Activated CD8-positive, alpha-beta memory T cell treated with anti-CD3 and anti-CD28 coated beads for 36 hours (primary cell): Measurements from ENCODE around the gene PI4K2A. TPM values are rescaled to one million over a fixed set of nuclear protein-coding genes. Genes with fewer than 3 reads are reported as not detected.

Source experiments
- CTCF ChIA-PET: fragments of 350-600 bp; sonication (Branson Sonifier 250); formaldehyde crosslinking; loops from one replicate; lab custom pipeline; 2021; ENCODE audit warnings: antibody characterized with exemption; lab: Charles Lee
- POLR2A ChIA-PET: fragments of 350-600 bp; sonication (Branson Sonifier 250); formaldehyde crosslinking; loops from one replicate; lab custom pipeline; 2021; ENCODE audit warnings: antibody characterized with exemption; lab: Charles Lee
- total RNA-seq, 2 experiments: library from RNA; stranded (reverse); gene quantifications; one replicate each; pipeline ENCODE4 v1.2.3, GENCODE V29; 2021

PI4K2A gene
- total RNA-seq, 2 experiments from 2014 or later, result 14.6 to 15.0 TPM

GRCh38 chr10:97713826-97714400, 73.4 kb downstream of the PI4K2A start:
- CTCF ChIA-PET, result interaction anchor here (0.5 to 8.1 kb wide), 7 partner anchors 11 to 387 kb away, joined by 3 to 98 read pairs (median 4); partner anchors contain the start of gene ZFYVE27

DNA sequence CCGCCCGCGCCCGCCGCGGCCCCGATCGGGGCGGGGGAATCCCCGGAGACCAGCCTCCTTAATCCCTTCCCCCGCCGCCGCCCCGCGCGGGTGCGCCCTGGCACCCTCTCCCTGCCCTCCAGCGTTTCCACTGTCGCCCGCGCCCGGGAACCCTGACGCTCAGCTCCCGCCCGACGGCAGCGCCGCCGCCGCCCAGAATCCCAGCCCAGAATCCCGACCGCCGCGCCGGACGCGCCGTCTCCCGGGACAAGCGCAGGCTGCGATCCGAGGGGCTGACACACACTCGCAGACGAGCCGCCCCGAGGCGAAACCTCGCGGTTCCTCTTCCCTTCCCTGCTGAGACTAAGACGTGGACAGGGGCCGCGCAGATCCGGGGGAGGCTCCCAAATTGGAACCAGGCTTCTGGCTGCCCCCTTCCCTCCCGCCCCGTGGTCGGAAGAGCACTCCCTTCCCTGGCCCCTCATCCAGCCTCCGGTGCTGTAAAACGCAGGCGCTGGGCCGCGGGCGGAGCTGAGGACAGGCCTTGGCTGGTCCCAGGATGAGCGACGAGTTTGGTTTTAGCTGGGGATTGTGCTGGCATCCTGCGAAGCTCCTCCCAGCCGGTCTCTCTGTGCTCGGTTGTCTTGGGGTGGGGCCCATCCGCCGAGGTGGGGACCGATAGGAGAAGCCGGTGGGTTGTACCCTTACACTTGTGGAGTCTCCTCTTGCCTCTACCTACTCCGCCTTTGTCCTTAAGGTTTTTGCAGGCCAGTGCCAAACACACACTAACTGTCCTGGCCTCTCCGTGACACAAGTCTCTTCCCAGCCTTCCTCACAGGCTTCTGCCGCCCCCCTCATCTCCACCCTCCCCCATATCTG, 74.2 kb downstream of the PI4K2A start:
- ChIA-PET POLR2A (interaction anchor here (1.7 kb wide), 1 partner anchor 22 kb away, joined by 7 read pairs; the partner anchor contains the start of gene ZFYVE27), CTCF (interaction anchor here (1.5 to 8.1 kb wide), 3 partner anchors 11 to 18 kb away, joined by 5 to 98 read pairs (median 22); partner anchors contain the start of gene ZFYVE27)

More at GRCh38 chr10:97713826-97714400, 73.4 kb downstream of the PI4K2A start:
- POLR2A ChIA-PET, result interaction anchor here (0.7 to 1.7 kb wide), 3 partner anchors 9 to 156 kb away, joined by 4 to 7 read pairs (median 4); partner anchors contain the start of gene ZFYVE27

- POLR2A ChIA-PET, result interaction anchor here (1.7 kb wide), 1 partner anchor 21 kb away, joined by 7 read pairs; the partner anchor contains the start of gene ZFYVE27
- CTCF ChIA-PET, result interaction anchor here (1.5 to 8.1 kb wide), 2 partner anchors 10 to 17 kb away, joined by 5 to 98 read pairs; partner anchors contain the start of gene ZFYVE27
Measured at GRCh38 chr10:97715259-97715874, 74.9 kb downstream of the PI4K2A start.

GRCh38 chr10:97717627-97718026, 77.2 kb downstream of the PI4K2A start:
- ChIA-PET CTCF (interaction anchor here (1.1 to 1.5 kb wide), 2 partner anchors 9 to 16 kb away, joined by 3 to 6 read pairs; no protein-coding TSS in a partner anchor), POLR2A (no interaction called here)

DNA sequence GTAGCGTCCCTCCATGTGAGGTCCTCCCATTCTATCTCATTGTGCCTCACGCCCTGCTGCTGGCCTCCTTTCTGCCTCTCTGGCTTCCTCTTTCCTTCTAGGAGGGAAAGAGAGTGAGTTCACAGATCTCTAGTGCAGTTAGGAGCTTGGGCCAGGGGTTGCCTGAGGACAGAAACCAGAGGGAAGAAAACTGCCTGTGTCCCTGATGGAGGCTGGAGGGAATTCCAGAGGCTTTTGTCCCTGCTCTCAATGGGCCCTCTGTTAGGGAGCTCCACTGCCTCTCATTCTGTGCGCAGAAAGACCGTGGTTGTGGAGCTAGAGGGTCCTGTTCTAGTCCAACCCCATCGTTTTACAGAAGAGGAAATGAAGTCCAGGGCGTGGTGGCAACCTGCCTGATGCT, 77.7 kb downstream of the PI4K2A start:
- ChIA-PET CTCF (interaction anchor here (1.1 to 1.7 kb wide), 2 partner anchors 9 kb away, joined by 3 to 8 read pairs; no protein-coding TSS in a partner anchor), POLR2A (no interaction called here)

- CTCF ChIA-PET, result interaction anchor here (1.7 kb wide), 1 partner anchor 9 kb away, joined by 8 read pairs; no protein-coding TSS in a partner anchor
- POLR2A ChIA-PET, result interaction anchor here (0.6 kb wide), 1 partner anchor 150 kb away, joined by 3 read pairs; no protein-coding TSS in a partner anchor
Measured at GRCh38 chr10:97718659-97719142, 78.2 kb downstream of the PI4K2A start.

DNA sequence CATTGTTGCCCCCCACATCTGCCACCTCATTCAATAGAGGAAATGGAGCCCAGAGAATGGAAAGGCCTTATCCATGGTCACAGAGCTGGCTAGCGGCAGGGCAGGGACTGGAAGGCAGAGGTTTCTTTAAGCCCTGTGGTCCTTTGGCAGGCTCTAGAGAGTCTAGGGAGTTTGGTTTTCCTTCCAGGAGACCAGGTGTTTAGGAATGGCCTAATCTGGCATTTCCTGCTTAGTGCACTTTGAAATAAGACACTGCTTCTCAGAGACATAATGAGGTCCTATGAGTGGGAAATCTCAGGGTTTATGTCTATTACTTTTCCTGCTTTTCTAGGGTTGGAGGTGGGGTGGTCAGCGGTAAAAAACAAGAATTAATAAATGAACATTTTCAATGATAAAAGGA, 79.1 kb downstream of the PI4K2A start:
- ChIA-PET CTCF (interaction anchor here (1.1 to 1.7 kb wide), 2 partner anchors 10 to 18 kb away, joined by 3 to 8 read pairs; no protein-coding TSS in a partner anchor), POLR2A (no interaction called here)

GRCh38 chr10:97721871-97722780, 81.7 kb downstream of the PI4K2A start:
- POLR2A ChIA-PET, result no interaction called here
- CTCF ChIA-PET, result interaction anchor here (1.4 kb wide), 1 partner anchor 21 kb away, joined by 5 read pairs; no protein-coding TSS in a partner anchor

- ChIA-PET POLR2A (no interaction called here), CTCF (interaction anchor here (1.4 to 1.6 kb wide), 2 partner anchors 22 to 28 kb away, joined by 3 to 5 read pairs; no protein-coding TSS in a partner anchor)
Measured at GRCh38 chr10:97723001-97723400, 82.5 kb downstream of the PI4K2A start.

DNA sequence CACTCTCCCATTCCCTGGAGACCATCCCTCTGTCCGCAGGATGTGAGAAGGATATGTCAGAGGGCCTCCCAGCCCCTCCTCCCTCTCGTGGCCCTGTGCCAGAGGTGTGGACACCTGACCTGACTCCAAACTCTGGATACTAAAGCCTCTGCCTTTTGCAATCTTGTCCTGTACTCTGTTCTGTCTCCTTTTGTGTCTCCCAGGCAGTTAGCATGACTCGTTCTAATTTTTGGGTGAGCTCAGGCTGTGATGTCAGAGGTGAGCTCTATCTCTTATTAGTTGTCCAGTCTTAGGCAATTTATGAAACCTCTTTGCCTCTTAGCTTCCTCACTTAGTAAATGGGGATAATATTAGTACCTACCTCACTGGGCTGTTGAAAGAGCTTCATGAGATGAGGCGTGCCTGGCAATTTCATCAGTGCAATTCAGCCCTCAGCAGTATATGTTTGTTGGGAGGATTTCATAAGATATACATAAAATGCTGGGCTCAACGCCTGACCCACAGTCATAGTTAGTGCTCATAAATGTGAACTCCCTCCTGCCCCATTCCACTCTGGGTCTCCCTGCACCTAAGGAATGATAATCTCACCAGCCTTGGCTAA, 84.0 kb downstream of the PI4K2A start:
- ChIA-PET POLR2A (interaction anchor here (0.6 kb wide), 1 partner anchor 107 kb away, joined by 4 read pairs; no protein-coding TSS in a partner anchor), CTCF (interaction anchor here (1.0 to 2.0 kb wide), 6 partner anchors 10 to 27 kb away, joined by 3 to 7 read pairs (median 4); no protein-coding TSS in a partner anchor)

Other genes starting within 250 kb of the PI4K2A start
- 100 to 1,000 TPM in 1 of 2 experiments, 10 to 100 TPM in 1; 99.8 to 110 TPM for gene RRP12, start 239.3 kb upstream of the PI4K2A start, total RNA-seq
- 1,000 to 10,000 TPM; 1,302 to 1,307 TPM for gene PGAM1, start 214.5 kb upstream of the PI4K2A start, total RNA-seq
- gene EXOSC1, start 194.7 kb upstream of the PI4K2A start, total RNA-seq, result 10 to 100 TPM; 62.5 to 63.3 TPM
- 10 to 100 TPM; 55.0 to 57.3 TPM for gene ZDHHC16, start 194.5 kb upstream of the PI4K2A start, total RNA-seq
- gene MMS19, start 142.2 kb upstream of the PI4K2A start, total RNA-seq, result 100 to 1,000 TPM in 1 of 2 experiments, 10 to 100 TPM in 1; 98.0 to 100 TPM
- 1 to 10 TPM; 2.1 to 2.3 TPM for gene UBTD1, start 141.7 kb upstream of the PI4K2A start, total RNA-seq
- under 1 TPM in 1 of 2 experiments, not detected in 1; 0.13 TPM for gene ANKRD2, start 67.9 kb upstream of the PI4K2A start, total RNA-seq
- gene HOGA1, start 56.3 kb upstream of the PI4K2A start, total RNA-seq, result not detected
- not detected for gene C10orf62, start 51.0 kb upstream of the PI4K2A start, total RNA-seq
- 1 to 10 TPM; 3.6 TPM for gene MORN4, start 7.2 kb upstream of the PI4K2A start, total RNA-seq
- gene AVPI1, start 46.6 kb downstream of the PI4K2A start, total RNA-seq, result 1 to 10 TPM; 2.5 to 3.0 TPM
- 1 to 10 TPM; 3.9 to 4.6 TPM for gene MARVELD1, start 73.1 kb downstream of the PI4K2A start, total RNA-seq
- 10 to 100 TPM; 28.3 to 30.4 TPM for gene ZFYVE27, start 96.5 kb downstream of the PI4K2A start, total RNA-seq
- gene SFRP5, start 131.3 kb downstream of the PI4K2A start, total RNA-seq, result under 1 TPM in 1 of 2 experiments, not detected in 1; 0.11 TPM
- under 1 TPM; 0.25 to 0.40 TPM for gene GOLGA7B, start 209.2 kb downstream of the PI4K2A start, total RNA-seq